B cell (primary cell): ENCODE results near the gene VSIG10L2. TPM values are rescaled to one million over a fixed set of nuclear protein-coding genes. Genes with fewer than 3 reads are reported as not detected.

Source experiments
- ATAC-seq: fragments of 200-7000 bp; cut with Tn5 transposase; one replicate; pipeline ENCODE4 v1.10.0; 2021; ENCODE audit warnings: low read depth, mild to moderate bottlenecking, moderate number of reproducible peaks, moderate library complexity
- CTCF ChIA-PET: fragments of 350-600 bp; sonication (Branson Sonifier 250); formaldehyde crosslinking; loops from one replicate; lab custom pipeline; 2021; ENCODE audit warnings: antibody characterized with exemption, inconsistent platforms; lab: Charles Lee
- POLR2A ChIA-PET: fragments of 350-600 bp; sonication (Branson Sonifier 250); formaldehyde crosslinking; loops from one replicate; lab custom pipeline; 2021; ENCODE audit warnings: antibody characterized with exemption; lab: Charles Lee
- DNase-seq: peaks from one replicate; pipeline ENCODE4 v3.0.0; 2013
- H2AFZ ChIP-seq: 2 replicates; pipeline ENCODE4 v1.6.1; 2012; ENCODE audit warnings: mild to moderate bottlenecking, low read depth, low read length; ENCODE audit not compliant: insufficient read depth, poor library complexity, severe bottlenecking
- H3K27ac ChIP-seq, 2 donors: 1 replicate in 1 of 2; 2 replicates in 1 of 2; pipeline ENCODE4 v1.5.1; 2012 to 2013; ENCODE audit warnings: low read length in 2 of 2, mild to moderate bottlenecking in 2 of 2, moderate library complexity in 1 of 2
- H3K27me3 ChIP-seq, 4 experiments: fragments of 200-600 bp in 1 of 4; sonication (generic) in 1 of 4; replicated peaks in 1 of 4; 1 replicate in 2 of 4; 2 replicates in 2 of 4; pipeline versions ENCODE4 v1.6.1 to v1.7.0; 2013 to 2016; ENCODE audit warnings: low read length in 3 of 4, mild to moderate bottlenecking in 2 of 4, mixed read lengths in 1 of 4, moderate library complexity in 1 of 4; ENCODE audit not compliant: insufficient read depth in 4 of 4, control insufficient read depth in 3 of 4; ENCODE audit errors: control extremely low read depth in 1 of 4
- H3K36me3 ChIP-seq, 2 experiments: replicated peaks in 1 of 2; 1 replicate in 1 of 2; 2 replicates in 1 of 2; pipeline versions ENCODE4 v1.6.1 to v1.7.1; 2013; ENCODE audit warnings: low read length in 1 of 2; ENCODE audit not compliant: insufficient read depth in 2 of 2, control insufficient read depth in 1 of 2; ENCODE audit errors: control extremely low read depth in 1 of 2, extremely low read depth in 1 of 2
- H3K4me1 ChIP-seq, 2 donors: fragments of 200-600 bp in 1 of 2; sonication (generic) in 1 of 2; 1 replicate in 1 of 2; 2 replicates in 1 of 2; pipeline versions ENCODE4 v1.5.1 to v1.6.1; 2013 to 2017; ENCODE audit warnings: low read length in 2 of 2; ENCODE audit not compliant: control insufficient read depth in 2 of 2, insufficient read depth in 2 of 2
- H3K4me2 ChIP-seq: replicated peaks from 2 replicates; pipeline ENCODE3; 2012; ENCODE audit warnings: mild to moderate bottlenecking, low read depth, low read length; ENCODE audit not compliant: poor library complexity, severe bottlenecking
- H3K4me3 ChIP-seq, 5 experiments: fragments of 200-600 bp in 1 of 5; sonication (generic) in 1 of 5; 1 replicate in 3 of 5; 2 replicates in 2 of 5; pipeline versions ENCODE4 v1.5.1 to v1.7.0; 2011 to 2016; ENCODE audit warnings: low read length in 4 of 5, mild to moderate bottlenecking in 4 of 5, low read depth in 2 of 5, control low read depth in 1 of 5, moderate library complexity in 1 of 5; ENCODE audit not compliant: insufficient read depth in 1 of 5; ENCODE audit errors: control extremely low read depth in 1 of 5, extremely low read depth in 1 of 5
- H3K79me2 ChIP-seq: fragments of 200-600 bp; sonication (generic); one replicate; pipeline ENCODE4 v1.6.0; 2016; ENCODE audit warnings: low read length; ENCODE audit not compliant: control insufficient read depth, insufficient read depth
- H3K9ac ChIP-seq: fragments of 200-600 bp; sonication (generic); 2 replicates; pipeline ENCODE4 v1.6.1; 2017; ENCODE audit warnings: mild to moderate bottlenecking, low read length, moderate library complexity
- H3K9me3 ChIP-seq, 3 donors: one replicate each; pipeline versions ENCODE4 v1.6.1 to v1.7.1; 2013; ENCODE audit warnings: low read length in 2 of 3; ENCODE audit not compliant: control insufficient read depth in 2 of 3, insufficient read depth in 1 of 3; ENCODE audit errors: control extremely low read depth in 1 of 3
- H4K20me1 ChIP-seq: 2 replicates; pipeline ENCODE4 v1.6.0; 2012; ENCODE audit warnings: mild to moderate bottlenecking, low read length; ENCODE audit not compliant: insufficient read depth, control insufficient read depth, poor library complexity, severe bottlenecking
- H3K27ac Mint-ChIP-seq: one replicate; pipeline ENCODE4 v1.8.0; 2021; ENCODE audit warnings: mixed read lengths
- H3K27me3 Mint-ChIP-seq: one replicate; pipeline ENCODE4 v1.8.0; 2021; ENCODE audit warnings: mixed read lengths
- H3K4me1 Mint-ChIP-seq: one replicate; pipeline ENCODE4 v1.8.0; 2021; ENCODE audit warnings: mixed read lengths
- H3K4me3 Mint-ChIP-seq: one replicate; pipeline ENCODE4 v1.8.0; 2021; ENCODE audit warnings: mixed read lengths
- H3K9me3 Mint-ChIP-seq: one replicate; pipeline ENCODE4 v1.8.0; 2022; ENCODE audit warnings: mixed read lengths; ENCODE audit not compliant: insufficient read depth
- EZH2 ChIP-seq: IDR thresholded peaks from 2 replicates; pipeline ENCODE4 v1.6.1; 2012; ENCODE audit warnings: borderline replicate concordance, low read depth, mild to moderate bottlenecking, moderate library complexity, low read length; ENCODE audit not compliant: insufficient read depth, poor library complexity, severe bottlenecking
- WGBS: methylation state at CpG from one replicate; pipeline ENCODE4 v1.1.5; 2013; ENCODE audit warnings: missing lambda C conversion rate; ENCODE audit not compliant: insufficient coverage; 5-methylcytosine and 5-hydroxymethylcytosine counted together
- intact Hi-C: fragments of 100-400 bp; cut with micrococcal nuclease; formaldehyde crosslinking; loops from one replicate; pipeline ENCODE4 v1.10.0; 2022
- polyA plus RNA-seq: library from polyadenylated mRNA; depleted of rRNA; stranded (reverse); fragments of >200 nt; gene quantifications from 2 replicates; pipeline ENCODE4 v1.2.3, GENCODE V29; 2012
- total RNA-seq, 2 donors: library from RNA; stranded (reverse); fragments of 120-200 nt in 1 of 2; gene quantifications; 1 replicate in 1 of 2; 2 replicates in 1 of 2; pipeline versions ENCODE4 v1.2.3 to v1.2.4, GENCODE V29; 2013 to 2022
- TF ChIP-seq, protein P1 (sequence below): fragments of 200-600 bp; IDR thresholded peaks from one replicate; pipeline ENCODE4 v1.8.0; 2022; ENCODE audit warnings: antibody characterized with exemption, mild to moderate bottlenecking

VSIG10L2 gene
- total and polyA plus RNA-seq, 2 donors (not counting 1 experiment from before 2014, with no cell fraction given), result not detected

DNA sequence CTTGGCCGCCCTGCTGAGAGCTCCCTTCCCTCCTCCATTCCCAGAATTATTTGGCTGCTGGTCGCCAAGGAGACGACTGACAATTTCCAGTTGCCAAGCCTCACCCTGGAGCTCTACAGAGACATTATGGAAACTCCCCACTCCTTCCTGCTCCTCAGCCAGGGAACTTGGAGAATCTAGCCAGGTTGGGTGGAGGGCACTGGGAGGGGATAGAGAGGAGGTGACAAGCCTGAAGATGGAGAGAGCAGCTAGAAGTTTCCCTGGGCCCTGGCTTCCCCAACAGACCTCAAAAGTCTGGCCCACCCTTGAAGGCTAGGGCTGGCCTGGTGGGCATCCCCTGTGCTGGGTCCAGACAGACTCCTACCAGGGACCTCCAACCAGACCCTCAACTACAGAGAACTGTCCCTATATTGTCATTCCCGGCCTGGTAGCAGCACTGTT is 6.7 kb upstream of the VSIG10L2 start:
- WGBS, result 80% methylated on average over 1 of the region's 4 CpGs
- Histone ChIP-seq H4K20me1 (no peaks in the 10 kb centered on the region), H3K27ac (no peak overlapping the region), H3K27me3 (peaks cover 0 to 4% (median 0%) of the 10 kb centered on the region in 4 experiments), H3K9me3 (no peaks in the 10 kb centered on the region), H3K4me2 (no peak overlapping the region), H3K79me2 (no peaks in the 10 kb centered on the region), H3K4me3 (no peak overlapping the region), H2AFZ (no peak overlapping the region), H3K4me1 (no peaks in the 10 kb centered on the region), H3K9ac (no peak overlapping the region), H3K36me3 (no peaks in the 10 kb centered on the region)
- Mint-ChIP-seq H3K4me3 (no peak overlapping the region), H3K4me1 (no peaks in the 10 kb centered on the region), H3K9me3 (no peaks in the 10 kb centered on the region), H3K27me3 (peaks cover under 1% of the 10 kb centered on the region), H3K27ac (no peak overlapping the region)
- TF ChIP-seq, protein P1, sequence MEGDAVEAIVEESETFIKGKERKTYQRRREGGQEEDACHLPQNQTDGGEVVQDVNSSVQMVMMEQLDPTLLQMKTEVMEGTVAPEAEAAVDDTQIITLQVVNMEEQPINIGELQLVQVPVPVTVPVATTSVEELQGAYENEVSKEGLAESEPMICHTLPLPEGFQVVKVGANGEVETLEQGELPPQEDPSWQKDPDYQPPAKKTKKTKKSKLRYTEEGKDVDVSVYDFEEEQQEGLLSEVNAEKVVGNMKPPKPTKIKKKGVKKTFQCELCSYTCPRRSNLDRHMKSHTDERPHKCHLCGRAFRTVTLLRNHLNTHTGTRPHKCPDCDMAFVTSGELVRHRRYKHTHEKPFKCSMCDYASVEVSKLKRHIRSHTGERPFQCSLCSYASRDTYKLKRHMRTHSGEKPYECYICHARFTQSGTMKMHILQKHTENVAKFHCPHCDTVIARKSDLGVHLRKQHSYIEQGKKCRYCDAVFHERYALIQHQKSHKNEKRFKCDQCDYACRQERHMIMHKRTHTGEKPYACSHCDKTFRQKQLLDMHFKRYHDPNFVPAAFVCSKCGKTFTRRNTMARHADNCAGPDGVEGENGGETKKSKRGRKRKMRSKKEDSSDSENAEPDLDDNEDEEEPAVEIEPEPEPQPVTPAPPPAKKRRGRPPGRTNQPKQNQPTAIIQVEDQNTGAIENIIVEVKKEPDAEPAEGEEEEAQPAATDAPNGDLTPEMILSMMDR, result no peak
- TF ChIP-seq EZH2, result no peak
- POLR2A ChIA-PET, result no interaction called here
- DNase-seq, result no peak
- intact Hi-C loops, result no loop called here
- no peak for ATAC-seq
- CTCF ChIA-PET, result no interaction called here

DNA sequence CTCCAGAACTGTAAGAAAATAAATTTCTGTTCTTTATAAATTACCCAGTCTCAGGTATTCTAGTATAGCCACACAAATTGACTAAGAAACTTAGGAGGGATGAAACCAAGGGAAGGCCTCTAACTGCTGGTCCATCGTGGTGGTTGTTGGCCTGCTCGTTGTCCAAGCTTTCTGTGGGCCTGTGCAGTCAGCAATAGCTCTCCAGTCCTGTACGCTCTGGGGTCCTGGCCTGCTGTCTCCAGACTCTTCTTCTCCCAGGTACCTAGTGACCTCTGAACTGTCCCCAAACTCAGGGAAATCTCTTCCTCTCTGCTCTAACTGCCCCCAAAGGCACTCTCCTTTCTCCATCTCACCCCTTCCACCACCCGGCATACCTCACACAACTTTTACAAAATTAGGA is 5.7 kb upstream of the VSIG10L2 start:
- H3K36me3 ChIP-seq, result no peaks in the 10 kb centered on the region
- H2AFZ ChIP-seq, result no peak overlapping the region
- H3K4me2 ChIP-seq, result no peak overlapping the region
- Mint-ChIP-seq H3K4me3 (no peak overlapping the region), H3K27me3 (peaks cover 4% of the 10 kb centered on the region), H3K4me1 (no peaks in the 10 kb centered on the region), H3K27ac (no peak overlapping the region), H3K9me3 (no peaks in the 10 kb centered on the region)
- H3K9me3 ChIP-seq, result no peaks in the 10 kb centered on the region
- no peak overlapping the region for H3K4me3 ChIP-seq
- no peak overlapping the region for H3K27ac ChIP-seq
- H4K20me1 ChIP-seq, result no peaks in the 10 kb centered on the region
- ChIA-PET POLR2A (no interaction called here), CTCF (interaction anchor here (0.7 to 1.4 kb wide), 3 partner anchors 9 to 29 kb away, joined by 3 to 4 read pairs (median 4); no protein-coding TSS in a partner anchor)
- 100% methylated on average over 3 of the region's 4 CpGs for WGBS
- H3K27me3 ChIP-seq, result peaks cover 0 to 4% (median 0%) of the 10 kb centered on the region in 4 experiments
- DNase-seq (no peak), ATAC-seq (no peak)
- H3K4me1 ChIP-seq, result no peaks in the 10 kb centered on the region
- intact Hi-C loops, result no loop called here
- TF ChIP-seq, protein P1, result no peak
- TF ChIP-seq EZH2, result no peak
- no peaks in the 10 kb centered on the region for H3K79me2 ChIP-seq
- no peak overlapping the region for H3K9ac ChIP-seq
